HepG2 (cell line): Measurements from ENCODE around the gene C20orf141. TPM values are rescaled to one million over a fixed set of nuclear protein-coding genes. Genes with fewer than 3 reads are reported as not detected.

ENCODE experiments used
- AHR ChIP-seq: IDR thresholded peaks from 2 replicates; pipeline ENCODE4 v1.6.1; 2018; ENCODE audit warnings: missing genetic modification reagents, missing compliant biosample characterization
- ATM ChIP-seq: fragments of 450-650 bp; IDR thresholded peaks from 2 replicates; pipeline ENCODE4 v1.7.1; 2017; ENCODE audit warnings: mild to moderate bottlenecking, borderline replicate concordance
- CCAR2 ChIP-seq: fragments of 200-400 bp; formaldehyde crosslinking; optimal IDR thresholded peaks from 2 replicates; pipeline ENCODE3; 2018; ENCODE audit warnings: low read depth, mild to moderate bottlenecking, low read length, moderate library complexity
- ELF1 ChIP-seq: sonication (generic); formaldehyde crosslinking; IDR thresholded peaks from 2 replicates; pipeline ENCODE4 v1.4.0; 2020; ENCODE audit warnings: missing genetic modification reagents
- ELF3 ChIP-seq: IDR thresholded peaks from 2 replicates; pipeline ENCODE4 v1.6.1; 2016; ENCODE audit warnings: missing genetic modification reagents, missing compliant biosample characterization
- HMG20B ChIP-seq: conservative IDR thresholded peaks from 2 replicates; pipeline ENCODE4 v1.6.1; 2016; ENCODE audit warnings: missing genetic modification reagents, missing compliant biosample characterization
- MIXL1 ChIP-seq: IDR thresholded peaks from 2 replicates; pipeline ENCODE4 v1.6.1; 2016
- NRL ChIP-seq: sonication (generic); formaldehyde crosslinking; IDR thresholded peaks from 2 replicates; pipeline ENCODE4 v1.5.0; 2020; ENCODE audit warnings: missing genetic modification reagents, mild to moderate bottlenecking, moderate library complexity, borderline replicate concordance
- ONECUT2 ChIP-seq: sonication (generic); formaldehyde crosslinking; IDR thresholded peaks from 2 replicates; pipeline ENCODE4 v1.4.0; 2020; ENCODE audit warnings: missing genetic modification reagents
- YEATS4 ChIP-seq: sonication (generic); formaldehyde crosslinking; IDR thresholded peaks from 2 replicates; pipeline ENCODE4 v1.4.0; 2020; ENCODE audit warnings: missing genetic modification reagents, borderline replicate concordance
- ZBTB3 ChIP-seq: sonication (generic); formaldehyde crosslinking; IDR thresholded peaks from 2 replicates; pipeline ENCODE4 v1.4.0; 2020; ENCODE audit warnings: low read depth, mild to moderate bottlenecking, moderate library complexity, missing genetic modification reagents, borderline replicate concordance
- ZMYM2 ChIP-seq: sonication (generic); formaldehyde crosslinking; IDR thresholded peaks from 2 replicates; pipeline ENCODE4 v1.8.0; 2022; ENCODE audit warnings: mild to moderate bottlenecking, missing genetic modification reagents
- ZMYM4 ChIP-seq: sonication (generic); formaldehyde crosslinking; IDR thresholded peaks from 2 replicates; pipeline ENCODE4 v1.8.1; 2023; ENCODE audit warnings: mild to moderate bottlenecking, missing genetic modification reagents
- ZNF101 ChIP-seq: sonication (generic); formaldehyde crosslinking; IDR thresholded peaks from 2 replicates; pipeline ENCODE4 v1.4.0; 2020; ENCODE audit warnings: mild to moderate bottlenecking, low read depth, missing genetic modification reagents, borderline replicate concordance
- ZNF335 ChIP-seq: sonication (generic); formaldehyde crosslinking; IDR thresholded peaks from 2 replicates; pipeline ENCODE4 v1.4.0; 2020; ENCODE audit warnings: missing genetic modification reagents
- polyA plus RNA-seq, 8 experiments: library from polyadenylated mRNA; depleted of rRNA in 3 of 8; stranded (reverse) in 7 of 8; unstranded in 1 of 8; fragments of >200 nt; fragmentation: Illumina TruSeq in 4 of 8; extraction: Trizol in 4 of 8; gene quantifications; 2 replicates each; pipeline versions ENCODE4 v1.2.1 to v1.2.3, GENCODE V29; 2011 to 2016; ENCODE audit warnings: low read depth in 4 of 8, missing spikeins in 1 of 8, mixed read lengths in 1 of 8; ENCODE audit not compliant: insufficient read depth in 1 of 8
- total RNA-seq, 5 experiments: library from RNA; depleted of rRNA; stranded (reverse); fragments of >200 nt; fragmentation: Illumina TruSeq; extraction: Trizol; gene quantifications; 2 replicates each; pipeline ENCODE4 v1.2.3, GENCODE V29; 2016; ENCODE audit warnings: low read depth in 1 of 5
- TF ChIP-seq, protein P1 (sequence below): sonication (generic); formaldehyde crosslinking; IDR thresholded peaks from 2 replicates; pipeline ENCODE4 v1.9.0; 2021; ENCODE audit warnings: mild to moderate bottlenecking, missing genetic modification reagents
- TF ChIP-seq, protein P2 (sequence below): sonication (generic); formaldehyde crosslinking; IDR thresholded peaks from 2 replicates; pipeline ENCODE4 v1.4.0; 2020; ENCODE audit warnings: missing genetic modification reagents, borderline replicate concordance

The C20orf141 gene
- total and polyA plus RNA-seq, 2 of the 13 experiments (the other 11 are each of a cell fraction or from before 2014, with no cell fraction given), result not detected

DNA sequence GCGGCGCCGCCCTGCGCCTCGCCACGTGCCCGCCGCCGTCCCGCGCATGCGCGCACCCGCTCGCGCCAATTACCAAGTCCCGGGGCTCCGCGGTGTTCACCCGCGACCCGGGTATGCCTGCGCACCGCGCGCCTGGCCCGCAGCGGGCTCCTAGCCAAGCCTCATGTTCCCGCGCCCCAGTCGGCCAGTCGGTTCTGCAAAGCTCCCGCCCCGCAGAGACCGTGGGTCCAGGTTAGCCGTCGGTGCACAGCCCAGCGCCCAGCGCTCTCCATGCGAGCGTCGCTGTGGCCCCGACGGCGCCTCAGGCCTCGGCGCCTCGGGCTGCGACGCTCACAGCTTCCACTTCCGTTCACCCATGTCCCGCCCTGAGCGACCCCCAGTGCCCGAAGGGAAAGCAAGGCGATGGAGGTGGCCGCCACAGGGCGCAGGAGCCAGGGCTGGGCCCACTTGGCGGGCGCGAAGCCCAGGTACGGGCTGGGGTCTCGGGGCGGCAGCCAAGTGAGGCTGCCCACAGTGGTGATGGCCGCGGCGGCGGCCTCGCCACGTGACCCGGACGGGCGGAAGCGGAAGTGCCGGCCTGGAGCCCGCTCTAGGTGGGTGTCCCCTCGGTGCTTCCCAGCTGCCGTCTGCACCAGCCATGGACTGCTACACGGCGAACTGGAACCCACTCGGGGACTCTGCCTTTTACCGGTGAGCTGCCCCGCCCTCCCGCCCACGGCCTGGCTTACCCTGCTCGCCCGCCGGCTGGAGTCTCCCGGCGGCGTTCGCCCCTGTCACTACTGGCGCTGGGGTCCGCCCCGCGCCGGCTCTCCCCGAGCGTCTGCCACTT, 25.6 kb downstream of the C20orf141 start, which contains the start of the genes PCED1A and VPS16 (continued):
- TF ChIP-seq, protein P1, sequence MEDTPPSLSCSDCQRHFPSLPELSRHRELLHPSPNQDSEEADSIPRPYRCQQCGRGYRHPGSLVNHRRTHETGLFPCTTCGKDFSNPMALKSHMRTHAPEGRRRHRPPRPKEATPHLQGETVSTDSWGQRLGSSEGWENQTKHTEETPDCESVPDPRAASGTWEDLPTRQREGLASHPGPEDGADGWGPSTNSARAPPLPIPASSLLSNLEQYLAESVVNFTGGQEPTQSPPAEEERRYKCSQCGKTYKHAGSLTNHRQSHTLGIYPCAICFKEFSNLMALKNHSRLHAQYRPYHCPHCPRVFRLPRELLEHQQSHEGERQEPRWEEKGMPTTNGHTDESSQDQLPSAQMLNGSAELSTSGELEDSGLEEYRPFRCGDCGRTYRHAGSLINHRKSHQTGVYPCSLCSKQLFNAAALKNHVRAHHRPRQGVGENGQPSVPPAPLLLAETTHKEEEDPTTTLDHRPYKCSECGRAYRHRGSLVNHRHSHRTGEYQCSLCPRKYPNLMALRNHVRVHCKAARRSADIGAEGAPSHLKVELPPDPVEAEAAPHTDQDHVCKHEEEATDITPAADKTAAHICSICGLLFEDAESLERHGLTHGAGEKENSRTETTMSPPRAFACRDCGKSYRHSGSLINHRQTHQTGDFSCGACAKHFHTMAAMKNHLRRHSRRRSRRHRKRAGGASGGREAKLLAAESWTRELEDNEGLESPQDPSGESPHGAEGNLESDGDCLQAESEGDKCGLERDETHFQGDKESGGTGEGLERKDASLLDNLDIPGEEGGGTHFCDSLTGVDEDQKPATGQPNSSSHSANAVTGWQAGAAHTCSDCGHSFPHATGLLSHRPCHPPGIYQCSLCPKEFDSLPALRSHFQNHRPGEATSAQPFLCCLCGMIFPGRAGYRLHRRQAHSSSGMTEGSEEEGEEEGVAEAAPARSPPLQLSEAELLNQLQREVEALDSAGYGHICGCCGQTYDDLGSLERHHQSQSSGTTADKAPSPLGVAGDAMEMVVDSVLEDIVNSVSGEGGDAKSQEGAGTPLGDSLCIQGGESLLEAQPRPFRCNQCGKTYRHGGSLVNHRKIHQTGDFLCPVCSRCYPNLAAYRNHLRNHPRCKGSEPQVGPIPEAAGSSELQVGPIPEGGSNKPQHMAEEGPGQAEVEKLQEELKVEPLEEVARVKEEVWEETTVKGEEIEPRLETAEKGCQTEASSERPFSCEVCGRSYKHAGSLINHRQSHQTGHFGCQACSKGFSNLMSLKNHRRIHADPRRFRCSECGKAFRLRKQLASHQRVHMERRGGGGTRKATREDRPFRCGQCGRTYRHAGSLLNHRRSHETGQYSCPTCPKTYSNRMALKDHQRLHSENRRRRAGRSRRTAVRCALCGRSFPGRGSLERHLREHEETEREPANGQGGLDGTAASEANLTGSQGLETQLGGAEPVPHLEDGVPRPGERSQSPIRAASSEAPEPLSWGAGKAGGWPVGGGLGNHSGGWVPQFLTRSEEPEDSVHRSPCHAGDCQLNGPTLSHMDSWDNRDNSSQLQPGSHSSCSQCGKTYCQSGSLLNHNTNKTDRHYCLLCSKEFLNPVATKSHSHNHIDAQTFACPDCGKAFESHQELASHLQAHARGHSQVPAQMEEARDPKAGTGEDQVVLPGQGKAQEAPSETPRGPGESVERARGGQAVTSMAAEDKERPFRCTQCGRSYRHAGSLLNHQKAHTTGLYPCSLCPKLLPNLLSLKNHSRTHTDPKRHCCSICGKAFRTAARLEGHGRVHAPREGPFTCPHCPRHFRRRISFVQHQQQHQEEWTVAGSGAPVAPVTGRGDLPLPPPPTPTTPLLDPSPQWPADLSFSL (CRISPR knock-in tag), result 0 out of 2 replicates have a peak, but pooled peaks have one; percentile 48
- TF ChIP-seq HMG20B (CRISPR knock-in tag), result peak; percentile 79
- TF ChIP-seq NRL (CRISPR knock-in tag), result peak; percentile 99
- TF ChIP-seq ELF3, result peak; percentile 92
- no peak for TF ChIP-seq ATM
- no peak for TF ChIP-seq CCAR2
- 0 out of 2 replicates have a peak, but pooled peaks have one; percentile 68 for TF ChIP-seq ZNF335 (CRISPR knock-in tag)
- peak; percentile 97 for TF ChIP-seq ELF1 (CRISPR knock-in tag)
- peak; percentile 67; the same call in 1 of the 2 replicates for TF ChIP-seq ZNF101 (CRISPR knock-in tag)
- peak; percentile 85 for TF ChIP-seq ZMYM4 (CRISPR knock-in tag)
- TF ChIP-seq, protein P2, sequence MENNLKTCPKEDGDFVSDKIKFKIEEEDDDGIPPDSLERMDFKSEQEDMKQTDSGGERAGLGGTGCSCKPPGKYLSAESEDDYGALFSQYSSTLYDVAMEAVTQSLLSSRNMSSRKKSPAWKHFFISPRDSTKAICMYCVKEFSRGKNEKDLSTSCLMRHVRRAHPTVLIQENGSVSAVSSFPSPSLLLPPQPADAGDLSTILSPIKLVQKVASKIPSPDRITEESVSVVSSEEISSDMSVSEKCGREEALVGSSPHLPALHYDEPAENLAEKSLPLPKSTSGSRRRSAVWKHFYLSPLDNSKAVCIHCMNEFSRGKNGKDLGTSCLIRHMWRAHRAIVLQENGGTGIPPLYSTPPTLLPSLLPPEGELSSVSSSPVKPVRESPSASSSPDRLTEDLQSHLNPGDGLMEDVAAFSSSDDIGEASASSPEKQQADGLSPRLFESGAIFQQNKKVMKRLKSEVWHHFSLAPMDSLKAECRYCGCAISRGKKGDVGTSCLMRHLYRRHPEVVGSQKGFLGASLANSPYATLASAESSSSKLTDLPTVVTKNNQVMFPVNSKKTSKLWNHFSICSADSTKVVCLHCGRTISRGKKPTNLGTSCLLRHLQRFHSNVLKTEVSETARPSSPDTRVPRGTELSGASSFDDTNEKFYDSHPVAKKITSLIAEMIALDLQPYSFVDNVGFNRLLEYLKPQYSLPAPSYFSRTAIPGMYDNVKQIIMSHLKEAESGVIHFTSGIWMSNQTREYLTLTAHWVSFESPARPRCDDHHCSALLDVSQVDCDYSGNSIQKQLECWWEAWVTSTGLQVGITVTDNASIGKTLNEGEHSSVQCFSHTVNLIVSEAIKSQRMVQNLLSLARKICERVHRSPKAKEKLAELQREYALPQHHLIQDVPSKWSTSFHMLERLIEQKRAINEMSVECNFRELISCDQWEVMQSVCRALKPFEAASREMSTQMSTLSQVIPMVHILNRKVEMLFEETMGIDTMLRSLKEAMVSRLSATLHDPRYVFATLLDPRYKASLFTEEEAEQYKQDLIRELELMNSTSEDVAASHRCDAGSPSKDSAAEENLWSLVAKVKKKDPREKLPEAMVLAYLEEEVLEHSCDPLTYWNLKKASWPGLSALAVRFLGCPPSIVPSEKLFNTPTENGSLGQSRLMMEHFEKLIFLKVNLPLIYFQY (CRISPR knock-in tag), result peak; percentile 77; the same call in 1 of the 2 replicates
- TF ChIP-seq ZMYM2, result peak; percentile 95
- peak; percentile 95 for TF ChIP-seq YEATS4 (CRISPR knock-in tag)
- TF ChIP-seq AHR (CRISPR knock-in tag), result peak; percentile 91; the same call in 1 of the 2 replicates
- TF ChIP-seq ZBTB3 (CRISPR knock-in tag), result 0 out of 2 replicates have a peak, but pooled peaks have one; percentile 57
- 0 out of 2 replicates have a peak, but pooled peaks have one; percentile 49 for TF ChIP-seq ONECUT2 (CRISPR knock-in tag)
- TF ChIP-seq MIXL1, result peak; percentile 70; the same call in 1 of the 2 replicates
